Suprapubic skin (tissue), 4 donors: ENCODE data around the gene RPUSD1. TPM values are rescaled to one million over a fixed set of nuclear protein-coding genes. Genes with fewer than 3 reads are reported as not detected.

Source experiments
- DNase-seq, 2 donors: peaks; one replicate each; pipeline ENCODE4 v3.0.0-alpha.2; 2019; ENCODE audit warnings: low spot score in 2 of 2
- H3K27ac ChIP-seq: fragments of 200-600 bp; sonication (generic); one replicate; pipeline ENCODE4 v1.5.1; 2019
- H3K27me3 ChIP-seq: fragments of 200-600 bp; sonication (generic); one replicate; pipeline ENCODE4 v1.5.1; 2019
- H3K36me3 ChIP-seq: fragments of 200-600 bp; sonication (generic); one replicate; pipeline ENCODE4 v1.5.1; 2019
- H3K4me1 ChIP-seq: fragments of 200-600 bp; sonication (generic); one replicate; pipeline ENCODE4 v1.5.1; 2019
- H3K4me3 ChIP-seq: fragments of 200-600 bp; sonication (generic); one replicate; pipeline ENCODE4 v1.5.1; 2019; ENCODE audit warnings: mild to moderate bottlenecking
- H3K9me3 ChIP-seq: fragments of 200-600 bp; sonication (generic); one replicate; pipeline ENCODE4 v1.5.1; 2019
- EP300 ChIP-seq: sonication (generic); formaldehyde crosslinking; IDR thresholded peaks from one replicate; pipeline ENCODE4 v1.6.1; 2017; ENCODE audit warnings: antibody characterized with exemption
- POLR2A ChIP-seq, 2 donors: fragments of 450-650 bp; IDR thresholded peaks; one replicate each; pipeline ENCODE4 v1.6.1; 2017; ENCODE audit warnings: antibody characterized with exemption in 2 of 2, mild to moderate bottlenecking in 2 of 2, moderate library complexity in 2 of 2
- POLR2AphosphoS5 ChIP-seq, 3 donors: sonication (generic); formaldehyde crosslinking; IDR thresholded peaks; one replicate each; pipeline ENCODE4 v1.6.1; 2017; ENCODE audit warnings: antibody characterized with exemption in 3 of 3
- WGBS: methylation state at CpG from one replicate; pipeline ENCODE4 v1.1.5; 2018; 5-methylcytosine and 5-hydroxymethylcytosine counted together
- total RNA-seq, 4 donors: library from RNA; depleted of rRNA; stranded (reverse); fragments of >200 nt; gene quantifications; one replicate each; pipeline ENCODE4 v1.1.0, GENCODE V29; 2016
- TF ChIP-seq, protein P1 (sequence below), 2 donors: fragments of 200-600 bp in 1 of 2; fragments of 450-650 bp in 1 of 2; sonication (generic) in 1 of 2; IDR thresholded peaks; one replicate each; pipeline ENCODE4 v1.5.1; 2016 to 2019; ENCODE audit warnings: antibody characterized with exemption in 2 of 2, mild to moderate bottlenecking in 1 of 2, moderate library complexity in 1 of 2

The RPUSD1 gene
- total RNA-seq, 4 donors from 2014 or later, result 13.6 to 27.1 (median 21.8) TPM

DNA sequence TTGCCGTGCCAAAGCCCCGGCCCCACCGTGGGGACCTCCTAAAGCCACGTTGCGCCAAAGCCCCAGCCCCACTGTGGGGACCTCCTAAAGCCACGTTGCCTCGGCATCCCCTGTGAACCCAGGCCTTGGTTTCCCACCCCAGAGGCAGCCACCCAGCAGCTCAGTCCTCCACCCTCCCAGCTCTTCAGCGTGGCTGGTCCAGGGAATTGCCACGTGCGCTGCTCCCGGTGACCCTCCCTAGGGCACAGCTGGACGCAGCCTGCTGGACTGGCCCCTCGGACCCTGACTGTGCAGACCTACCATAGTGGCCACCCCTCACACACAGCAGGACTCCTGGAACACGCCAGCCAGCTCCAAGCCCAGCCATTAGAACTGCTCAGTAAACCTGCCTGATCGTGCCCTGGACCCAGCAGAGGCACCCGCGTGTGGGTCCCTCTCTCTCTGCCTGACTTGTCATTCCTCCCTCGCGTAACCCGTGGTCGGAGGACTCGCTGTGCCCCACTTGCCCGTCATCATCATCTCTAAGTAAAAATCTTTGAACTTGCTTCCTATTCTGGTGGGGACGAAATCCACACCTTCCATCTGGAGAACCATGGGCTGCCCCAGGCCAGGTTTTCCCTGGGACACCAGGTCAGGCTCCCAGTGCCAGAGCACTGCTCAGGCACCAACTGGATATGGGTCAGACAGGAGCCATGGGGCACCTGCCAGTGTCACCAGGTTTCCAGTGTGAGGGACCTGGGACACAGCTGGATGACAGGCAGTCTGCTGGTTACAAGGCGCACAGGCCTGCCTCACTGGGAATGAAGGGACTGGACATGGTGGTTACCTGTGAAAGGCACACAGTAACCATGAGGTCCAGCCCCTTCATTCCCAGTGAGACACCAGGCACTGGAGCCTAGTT lies 53.0 kb downstream of the RPUSD1 start:
- TF ChIP-seq POLR2AphosphoS5 (IDR thresholded peaks at IDR 0.05), result no peak
- no peak for TF ChIP-seq POLR2A (IDR thresholded peaks at IDR 0.05)
- TF ChIP-seq, protein P1, sequence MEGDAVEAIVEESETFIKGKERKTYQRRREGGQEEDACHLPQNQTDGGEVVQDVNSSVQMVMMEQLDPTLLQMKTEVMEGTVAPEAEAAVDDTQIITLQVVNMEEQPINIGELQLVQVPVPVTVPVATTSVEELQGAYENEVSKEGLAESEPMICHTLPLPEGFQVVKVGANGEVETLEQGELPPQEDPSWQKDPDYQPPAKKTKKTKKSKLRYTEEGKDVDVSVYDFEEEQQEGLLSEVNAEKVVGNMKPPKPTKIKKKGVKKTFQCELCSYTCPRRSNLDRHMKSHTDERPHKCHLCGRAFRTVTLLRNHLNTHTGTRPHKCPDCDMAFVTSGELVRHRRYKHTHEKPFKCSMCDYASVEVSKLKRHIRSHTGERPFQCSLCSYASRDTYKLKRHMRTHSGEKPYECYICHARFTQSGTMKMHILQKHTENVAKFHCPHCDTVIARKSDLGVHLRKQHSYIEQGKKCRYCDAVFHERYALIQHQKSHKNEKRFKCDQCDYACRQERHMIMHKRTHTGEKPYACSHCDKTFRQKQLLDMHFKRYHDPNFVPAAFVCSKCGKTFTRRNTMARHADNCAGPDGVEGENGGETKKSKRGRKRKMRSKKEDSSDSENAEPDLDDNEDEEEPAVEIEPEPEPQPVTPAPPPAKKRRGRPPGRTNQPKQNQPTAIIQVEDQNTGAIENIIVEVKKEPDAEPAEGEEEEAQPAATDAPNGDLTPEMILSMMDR (IDR thresholded peaks at IDR 0.05), result no peak
- no peak for TF ChIP-seq EP300
- peaks cover 73% of the 10 kb centered on the region for H3K36me3 ChIP-seq
- no peaks in the 10 kb centered on the region for H3K9me3 ChIP-seq
- no peaks in the 10 kb centered on the region for H3K27me3 ChIP-seq
- DNase-seq, result no peak
- WGBS, result 92% methylated on average over 12 of the region's 25 CpGs
- peaks cover 16% of the 10 kb centered on the region for H3K4me1 ChIP-seq
- no peak overlapping the region for H3K27ac ChIP-seq
- H3K4me3 ChIP-seq, result no peak overlapping the region

Other genes with a start within 250 kb of the RPUSD1 start
- not detected for gene PRR35, start 228.0 kb downstream of the RPUSD1 start, total RNA-seq
- under 1 TPM; 0.29 to 0.79 (median 0.35) TPM for gene NHLRC4, start 221.4 kb downstream of the RPUSD1 start, total RNA-seq
- 10 to 100 TPM; 36.9 to 54.6 (median 44.1) TPM for gene PIGQ, start 218.4 kb downstream of the RPUSD1 start, total RNA-seq
- 100 to 1,000 TPM in 3 of 4 donors, 10 to 100 TPM in 1; 77.8 to 116 (median 110) TPM for gene RAB40C, start 198.3 kb downstream of the RPUSD1 start, total RNA-seq
- gene WFIKKN1, start 157.4 kb downstream of the RPUSD1 start, total RNA-seq, result 10 to 100 TPM in 1 of 4 donors, 1 to 10 TPM in 3; 1.2 to 12.6 (median 4.6) TPM
- gene METTL26, start 152.1 kb downstream of the RPUSD1 start, total RNA-seq, result 100 to 1,000 TPM in 1 of 4 donors, 10 to 100 TPM in 3; 72.2 to 138 (median 84.7) TPM
- 10 to 100 TPM; 10.3 to 29.8 (median 24.2) TPM for gene MCRIP2, start 146.6 kb downstream of the RPUSD1 start, total RNA-seq
- gene WDR90, start 139.0 kb downstream of the RPUSD1 start, total RNA-seq, result 10 to 100 TPM; 18.3 to 63.0 (median 32.2) TPM
- gene RHOT2, start 120.2 kb downstream of the RPUSD1 start, total RNA-seq, result 100 to 1,000 TPM in 2 of 4 donors, 10 to 100 TPM in 2; 66.9 to 156 (median 96.8) TPM
- 1 to 10 TPM; 1.2 to 8.9 (median 3.9) TPM for gene RHBDL1, start 112.7 kb downstream of the RPUSD1 start, total RNA-seq
- gene STUB1, start 108.0 kb downstream of the RPUSD1 start, total RNA-seq, result 100 to 1,000 TPM; 116 to 143 (median 125) TPM
- 10 to 100 TPM; 47.0 to 87.4 (median 60.5) TPM for gene JMJD8, start 104.0 kb downstream of the RPUSD1 start, total RNA-seq
- 10 to 100 TPM; 12.3 to 18.7 (median 15.1) TPM for gene WDR24, start 98.0 kb downstream of the RPUSD1 start, total RNA-seq
- gene FBXL16, start 82.6 kb downstream of the RPUSD1 start, total RNA-seq, result 10 to 100 TPM; 13.7 to 23.1 (median 17.9) TPM
- gene METRN, start 73.3 kb downstream of the RPUSD1 start, total RNA-seq, result 10 to 100 TPM; 10.0 to 30.9 (median 15.8) TPM
- 10 to 100 TPM; 13.0 to 29.4 (median 23.8) TPM for gene ANTKMT, start 67.2 kb downstream of the RPUSD1 start, total RNA-seq
- gene CCDC78, start 61.9 kb downstream of the RPUSD1 start, total RNA-seq, result 1 to 10 TPM in 1 of 4 donors, under 1 TPM in 2, not detected in 1; 0.64 to 2.4 (median 0.83) TPM
- gene HAGHL, start 61.3 kb downstream of the RPUSD1 start, total RNA-seq, result 1 to 10 TPM; 3.2 to 7.1 (median 4.8) TPM
- 100 to 1,000 TPM in 1 of 4 donors, 10 to 100 TPM in 3; 35.2 to 110 (median 52.0) TPM for gene CIAO3, start 47.4 kb downstream of the RPUSD1 start, total RNA-seq
- gene MSLN, start 27.6 kb downstream of the RPUSD1 start, total RNA-seq, result 1 to 10 TPM in 1 of 4 donors, under 1 TPM in 2, not detected in 1; 0.31 to 7.3 (median 0.49) TPM
- 10 to 100 TPM; 12.6 to 22.3 (median 17.3) TPM for gene CHTF18, start 239 bp upstream of the RPUSD1 start, total RNA-seq
- not detected for gene GNG13, start 12.4 kb upstream of the RPUSD1 start, total RNA-seq
- 100 to 1,000 TPM in 1 of 4 donors, 10 to 100 TPM in 3; 32.1 to 117 (median 38.0) TPM for gene LMF1, start 182.6 kb upstream of the RPUSD1 start, total RNA-seq
- 10 to 100 TPM in 1 of 4 donors, 1 to 10 TPM in 3; 4.0 to 12.2 (median 7.3) TPM for gene SOX8, start 193.4 kb upstream of the RPUSD1 start, total RNA-seq